ENCODE data around the gene HOPX. TPM values are rescaled to one million over a fixed set of nuclear protein-coding genes. Genes with fewer than 3 reads are reported as not detected.

The HOPX gene
- total and polyA plus RNA-seq, 2 of the 8 experiments (the other 6 are each of a cell fraction or from before 2014, with no cell fraction given), result not detected

GRCh38 chr4:56684320-56685050 is 3.4 kb upstream of the HOPX start (continued):
- TF ChIP-seq RNF2 (IDR thresholded peaks at IDR 0.05; ENCODE audit: borderline replicate concordance, low read depth, low read length, missing control alignments, poor library complexity, severe bottlenecking) (no peak), POU5F1 (IDR thresholded peaks at IDR 0.05; ENCODE audit: low read depth, low read length) (no peak), SIRT6 (IDR thresholded peaks at IDR 0.05; ENCODE audit: low read length) (no peak), JUN (IDR thresholded peaks at IDR 0.05; ENCODE audit: low read depth, low read length) (no peak), GABPA (IDR thresholded peaks at IDR 0.05; ENCODE audit: borderline replicate concordance, insufficient read depth, low read length) (no peak), SP4 (IDR thresholded peaks at IDR 0.05; ENCODE audit: low read length) (no peak)

Measured in H1 (cell line).